SH-SY5Y (cell line): Measurements from ENCODE around the gene SUPT4H1.

ENCODE experiments used
- GATA2 ChIP-seq: IDR thresholded peaks from 2 replicates; pipeline ENCODE4 v1.6.1; 2011; ENCODE audit warnings: mild to moderate bottlenecking, low read depth, low read length
- GATA3 ChIP-seq: IDR thresholded peaks from 2 replicates; pipeline ENCODE4 v1.6.1; 2011; ENCODE audit warnings: low read depth, mild to moderate bottlenecking, low read length, moderate library complexity

- TF ChIP-seq GATA2 (no peak), GATA3 (no peak)
Observed at GRCh38 chr17:58357312-58358297, 5.6 kb upstream of the SUPT4H1 start.
